Endothelial cell of umbilical vein (primary cell): ENCODE measurements around the gene BNC2. TPM values are rescaled to one million over a fixed set of nuclear protein-coding genes. Genes with fewer than 3 reads are reported as not detected.
A peak's percentile ranks its signal among the peaks of the same experiment; 100 is the strongest.

ENCODE experiments used
- BruUV-seq: library from RNA; stranded (reverse); fragments of 400-500 nt; replicated peaks from 2 replicates; lab custom pipeline; 2021; lab: Mats Ljungman, UMichigan
- CTCF ChIA-PET: fragments of 300-600, 350-600 bp; sonication (Branson Sonifier 250); formaldehyde crosslinking; loops from one replicate; lab custom pipeline; 2021; ENCODE audit warnings: antibody characterized with exemption, inconsistent platforms; lab: Charles Lee
- POLR2A ChIA-PET: fragments of 300-600, 350-600 bp; sonication (Branson Sonifier 250); formaldehyde crosslinking; loops from one replicate; lab custom pipeline; 2021; ENCODE audit warnings: antibody characterized with exemption, inconsistent platforms; lab: Charles Lee
- DNase-seq: peaks from one replicate; pipeline ENCODE4 v3.0.0-alpha.2; 2011; ENCODE audit warnings: low read depth, low spot score
- FAIRE-seq: peaks from 2 replicates; lab custom pipeline; 2011; peaks lifted over from hg19 to GRCh38; lab: Jason Lieb, UNC
- H2AFZ ChIP-seq: 2 replicates; pipeline ENCODE4 v1.6.0; 2012; ENCODE audit warnings: low read depth, low read length, control low read depth, inconsistent platforms
- H3K27ac ChIP-seq: 2 replicates; pipeline ENCODE4 v1.5.1; 2011; ENCODE audit warnings: low read depth, mild to moderate bottlenecking, control low read depth, low read length, moderate library complexity; ENCODE audit not compliant: insufficient read depth
- H3K27me3 ChIP-seq, 2 experiments: 2 replicates each; pipeline versions ENCODE4 v1.6.0 to v1.6.1; 2011; ENCODE audit warnings: low read length in 2 of 2, mixed read lengths in 1 of 2; ENCODE audit not compliant: control insufficient read depth in 2 of 2, insufficient read depth in 2 of 2
- H3K36me3 ChIP-seq, 2 experiments: 2 replicates in 1 of 2; 3 replicates in 1 of 2; pipeline ENCODE4 v1.5.1; 2011; ENCODE audit warnings: low read length in 2 of 2, mild to moderate bottlenecking in 1 of 2, moderate library complexity in 1 of 2; ENCODE audit not compliant: control insufficient read depth in 2 of 2, insufficient read depth in 2 of 2; ENCODE audit errors: extremely low read depth in 1 of 2
- H3K4me1 ChIP-seq: 3 replicates; pipeline ENCODE4 v1.5.1; 2011; ENCODE audit warnings: mild to moderate bottlenecking, low read length; ENCODE audit not compliant: control insufficient read depth, insufficient read depth; ENCODE audit errors: extremely low read depth
- H3K4me2 ChIP-seq: 2 replicates; pipeline ENCODE4 v1.6.1; 2011; ENCODE audit warnings: low read length, control low read depth, mixed read lengths; ENCODE audit not compliant: insufficient read depth
- H3K4me3 ChIP-seq, 3 experiments: fragments of 200-600 bp in 1 of 3; sonication (generic), shearing (Covaris generic) in 1 of 3; replicated peaks in 1 of 3; 2 replicates each; pipeline ENCODE4 v1.5.1; 2011 to 2016; ENCODE audit warnings: control low read depth in 3 of 3, low read length in 3 of 3, mild to moderate bottlenecking in 2 of 3, inconsistent platforms in 1 of 3, low read depth in 1 of 3, moderate library complexity in 1 of 3; ENCODE audit not compliant: insufficient read depth in 1 of 3
- H3K79me2 ChIP-seq: 2 replicates; pipeline ENCODE4 v1.6.0; 2012; ENCODE audit warnings: low read length, inconsistent platforms; ENCODE audit not compliant: control insufficient read depth, insufficient read depth
- H3K9ac ChIP-seq: replicated peaks from 2 replicates; pipeline ENCODE3; 2011; ENCODE audit warnings: low read length, control low read depth; ENCODE audit not compliant: insufficient read depth; ENCODE audit errors: extremely low read depth
- H3K9me1 ChIP-seq: replicated peaks from 3 replicates; pipeline ENCODE4 v1.6.0; 2011; ENCODE audit warnings: mild to moderate bottlenecking, low read length; ENCODE audit not compliant: control insufficient read depth, insufficient read depth; ENCODE audit errors: extremely low read depth
- H3K9me3 ChIP-seq: replicated peaks from 2 replicates; pipeline ENCODE4 v1.5.1; 2012; ENCODE audit warnings: low read length, inconsistent platforms; ENCODE audit not compliant: control insufficient read depth, insufficient read depth
- H4K20me1 ChIP-seq: replicated peaks from 2 replicates; pipeline ENCODE3; 2011; ENCODE audit warnings: mild to moderate bottlenecking, low read length; ENCODE audit not compliant: control insufficient read depth, insufficient read depth; ENCODE audit errors: extremely low read depth
- EZH2 ChIP-seq: IDR thresholded peaks from 2 replicates; pipeline ENCODE4 v1.6.1; 2012; ENCODE audit warnings: borderline replicate concordance, low read depth, mild to moderate bottlenecking, moderate library complexity, low read length, inconsistent platforms; ENCODE audit not compliant: severe bottlenecking
- FOS ChIP-seq: IDR thresholded peaks from 2 replicates; pipeline ENCODE4 v1.6.1; 2011; ENCODE audit warnings: mild to moderate bottlenecking, low read length, moderate library complexity, borderline replicate concordance; ENCODE audit not compliant: insufficient read depth
- GATA2 ChIP-seq: IDR thresholded peaks from 2 replicates; pipeline ENCODE4 v1.7.0; 2011; ENCODE audit warnings: low read depth, mild to moderate bottlenecking, moderate library complexity, mixed read lengths, low read length; ENCODE audit not compliant: insufficient read length, insufficient read depth
- JUN ChIP-seq: IDR thresholded peaks from 2 replicates; pipeline ENCODE4 v1.6.1; 2011; ENCODE audit warnings: borderline replicate concordance, low read depth; ENCODE audit not compliant: insufficient read length, insufficient read depth
- MYC ChIP-seq: IDR thresholded peaks from one replicate; pipeline ENCODE4 v1.6.1; 2011; ENCODE audit warnings: mild to moderate bottlenecking, low read depth, low read length
- POLR2A ChIP-seq: IDR thresholded peaks from 2 replicates; pipeline ENCODE4 v1.6.1; 2012; ENCODE audit warnings: low read depth, mild to moderate bottlenecking, control low read depth, low read length
- POLR2AphosphoS5 ChIP-seq: IDR thresholded peaks from 2 replicates; pipeline ENCODE4 v1.6.1; 2012; ENCODE audit warnings: low read depth, mild to moderate bottlenecking, control low read depth, low read length, moderate library complexity; ENCODE audit not compliant: insufficient read depth
- dilution Hi-C: fragments of 300-500 bp; cut with MboI; formaldehyde crosslinking; loops from one replicate; pipeline ENCODE4 v1.15.0; 2019; ENCODE audit warnings: low sequenced_read_pairs; ENCODE audit not compliant: extremely low pct_ligation_motif_present
- intact Hi-C: fragments of 100-400 bp; cut with micrococcal nuclease; formaldehyde crosslinking; loops from one replicate; pipeline ENCODE4 v1.10.0; 2022
- polyA plus RNA-seq, 4 experiments: library from polyadenylated mRNA; depleted of rRNA in 3 of 4; stranded (reverse) in 3 of 4; unstranded in 1 of 4; fragments of >200 nt; gene quantifications; 2 replicates each; pipeline versions ENCODE4 v1.2.1 to v1.2.3, GENCODE V29; 2011 to 2012; ENCODE audit warnings: missing spikeins in 1 of 4
- total RNA-seq: library from RNA; stranded (reverse); gene quantifications from 2 replicates; pipeline ENCODE4 v1.2.3, GENCODE V29; 2021
- TF ChIP-seq, protein P1 (sequence below): IDR thresholded peaks from 2 replicates; pipeline ENCODE4 v1.6.1; 2011; ENCODE audit not compliant: insufficient read depth, insufficient read length
- TF ChIP-seq, protein P2 (sequence below), 2 donors: IDR thresholded peaks; 1 replicate in 1 of 2; 2 replicates in 1 of 2; pipeline ENCODE4 v1.5.1; 2011; ENCODE audit warnings: low read length in 2 of 2, mild to moderate bottlenecking in 2 of 2, moderate library complexity in 2 of 2, control low read depth in 1 of 2, inconsistent platforms in 1 of 2, low read depth in 1 of 2; ENCODE audit not compliant: insufficient read depth in 1 of 2; ENCODE audit errors: extremely low read depth in 1 of 2

The BNC2 gene
- total and polyA plus RNA-seq, 2 donors (not counting 3 experiments of a cell fraction or from before 2014, with no cell fraction given): 12.1 to 34.3 TPM

DNA sequence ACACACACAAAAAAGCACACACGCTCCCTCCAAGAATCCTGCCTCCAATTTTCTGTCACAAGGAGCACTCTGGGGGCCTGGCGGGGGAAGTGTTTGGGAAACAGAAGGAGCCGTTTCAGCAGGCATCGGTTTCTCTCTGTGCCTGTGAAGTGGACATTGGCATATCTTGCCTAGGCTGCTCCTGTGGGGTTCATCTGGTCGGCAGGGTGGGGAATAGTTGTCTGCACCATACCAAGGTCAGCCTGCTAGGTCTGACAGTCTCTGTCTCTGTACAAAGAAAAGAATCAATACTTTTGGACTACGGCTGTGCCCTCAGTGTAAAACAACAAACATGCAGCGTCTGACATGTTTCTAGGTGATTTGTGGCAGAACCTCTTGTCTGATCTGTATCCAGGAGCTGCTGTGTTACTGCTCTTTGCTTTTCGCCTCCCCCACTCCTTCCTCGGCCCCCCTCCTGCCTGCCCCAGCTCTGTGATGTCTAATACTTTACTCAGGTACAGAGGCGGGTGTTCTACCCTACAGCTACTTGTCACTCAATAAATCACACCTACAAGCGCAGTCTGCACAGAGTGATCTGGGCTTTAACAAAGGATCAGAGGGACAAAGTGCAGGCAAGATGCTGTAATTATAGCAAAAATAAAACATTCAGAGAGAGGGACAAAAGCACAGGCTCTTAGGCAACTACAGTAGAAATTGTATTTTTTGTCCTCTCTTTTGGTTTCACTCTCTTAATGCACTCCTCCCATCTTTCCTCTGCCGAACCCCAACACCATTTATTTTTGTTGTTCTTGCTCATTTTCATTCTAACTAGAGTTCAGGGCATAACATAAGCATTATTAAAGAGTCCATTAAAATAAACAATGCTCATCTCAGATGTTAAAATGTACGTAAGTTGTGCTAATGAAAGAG lies 216.7 kb downstream of the BNC2 start:
- FAIRE-seq: no peak
- peak; percentile 17 for DNase-seq

More for the DNA sequence above, 216.7 kb downstream of the BNC2 start:
- Histone ChIP-seq H3K27me3 (no peaks in the 10 kb centered on the region), H3K9me1 (no peaks in the 10 kb centered on the region), H2AFZ (peak overlapping the region; percentile 17), H3K9me3 (no peaks in the 10 kb centered on the region), H3K27ac (no peak overlapping the region), H3K9ac (no peak overlapping the region), H3K36me3 (no peaks in the 10 kb centered on the region), H3K4me2 (peak overlapping the region; percentile 69), H3K79me2 (peaks cover 3% of the 10 kb centered on the region), H3K4me1 (no peaks in the 10 kb centered on the region), H4K20me1 (no peaks in the 10 kb centered on the region), H3K4me3 (peak overlapping the region in 1 of 3 experiments; percentile 26)
- dilution Hi-C loops (no loop called here), intact Hi-C loops (no loop called here)
- no peak for TF ChIP-seq MYC
- no peak for TF ChIP-seq EZH2
- TF ChIP-seq JUN: no peak
- TF ChIP-seq FOS: no peak
- TF ChIP-seq GATA2: no peak
- TF ChIP-seq POLR2A: no peak
- TF ChIP-seq, protein P1, sequence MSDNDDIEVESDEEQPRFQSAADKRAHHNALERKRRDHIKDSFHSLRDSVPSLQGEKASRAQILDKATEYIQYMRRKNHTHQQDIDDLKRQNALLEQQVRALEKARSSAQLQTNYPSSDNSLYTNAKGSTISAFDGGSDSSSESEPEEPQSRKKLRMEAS: no peak
- TF ChIP-seq POLR2AphosphoS5: no peak
- TF ChIP-seq, protein P2, sequence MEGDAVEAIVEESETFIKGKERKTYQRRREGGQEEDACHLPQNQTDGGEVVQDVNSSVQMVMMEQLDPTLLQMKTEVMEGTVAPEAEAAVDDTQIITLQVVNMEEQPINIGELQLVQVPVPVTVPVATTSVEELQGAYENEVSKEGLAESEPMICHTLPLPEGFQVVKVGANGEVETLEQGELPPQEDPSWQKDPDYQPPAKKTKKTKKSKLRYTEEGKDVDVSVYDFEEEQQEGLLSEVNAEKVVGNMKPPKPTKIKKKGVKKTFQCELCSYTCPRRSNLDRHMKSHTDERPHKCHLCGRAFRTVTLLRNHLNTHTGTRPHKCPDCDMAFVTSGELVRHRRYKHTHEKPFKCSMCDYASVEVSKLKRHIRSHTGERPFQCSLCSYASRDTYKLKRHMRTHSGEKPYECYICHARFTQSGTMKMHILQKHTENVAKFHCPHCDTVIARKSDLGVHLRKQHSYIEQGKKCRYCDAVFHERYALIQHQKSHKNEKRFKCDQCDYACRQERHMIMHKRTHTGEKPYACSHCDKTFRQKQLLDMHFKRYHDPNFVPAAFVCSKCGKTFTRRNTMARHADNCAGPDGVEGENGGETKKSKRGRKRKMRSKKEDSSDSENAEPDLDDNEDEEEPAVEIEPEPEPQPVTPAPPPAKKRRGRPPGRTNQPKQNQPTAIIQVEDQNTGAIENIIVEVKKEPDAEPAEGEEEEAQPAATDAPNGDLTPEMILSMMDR (IDR thresholded peaks at IDR 0.05; ENCODE audit: extremely low read depth in 1 of 2, insufficient read depth in 1 of 2, low read depth in 1 of 2, low read length in 2 of 2): no peak
- no TSS peak for BruUV-seq
- CTCF ChIA-PET: no interaction called here
- POLR2A ChIA-PET: no interaction called here
